ENCODE measurements around the gene FBXL17.
"Not testable (repeated sequence)": the region's sequence is repeated elsewhere in the genome, so short reads cannot be mapped to it uniquely, and the experiment has no call there.

The FBXL17 gene

DNA sequence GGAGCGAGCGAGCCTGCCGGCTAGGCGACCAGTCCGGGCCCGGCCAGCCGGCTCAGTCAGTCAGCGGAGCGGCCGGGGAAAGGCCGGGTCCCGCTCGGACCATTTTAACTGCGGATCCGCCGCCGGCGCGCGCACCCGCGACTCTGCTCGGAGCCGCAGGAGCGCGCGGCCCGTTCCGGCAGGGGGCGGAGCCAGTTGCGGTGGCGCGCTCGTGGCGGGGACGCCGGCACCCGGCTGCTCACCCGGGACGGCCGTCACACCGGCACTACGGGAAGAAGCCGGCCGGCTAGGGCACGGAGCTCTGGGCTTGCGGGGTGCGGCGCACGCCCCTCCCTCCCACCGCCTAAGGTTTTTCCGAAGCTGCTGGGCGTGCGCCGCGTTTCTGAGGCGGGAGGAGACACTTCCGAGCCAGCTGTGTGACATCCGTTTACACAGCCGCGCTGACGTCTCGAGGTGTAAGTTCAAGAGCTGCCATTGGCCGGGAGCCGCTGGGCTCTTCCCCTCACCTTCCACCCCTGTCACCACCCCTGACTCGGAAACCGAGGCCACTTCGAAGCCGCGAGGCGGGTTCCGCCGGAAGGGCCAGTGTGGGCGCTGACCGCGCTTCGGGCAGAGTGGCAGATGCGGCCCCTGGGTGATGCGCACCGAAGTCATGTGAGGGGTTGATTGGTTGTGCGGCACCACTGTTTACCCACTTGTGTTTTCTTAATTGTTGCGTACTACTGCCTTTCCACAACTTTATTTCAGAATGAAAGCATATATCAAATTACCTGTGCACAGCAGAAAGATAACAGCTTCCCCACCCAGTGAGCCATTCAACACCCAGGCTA is at the start of gene FBXL17:
Gene FBXL17, minus strand, starts transcription at position 145 of the 830 bp plus-strand sequence.
- DNase-seq = peak; percentile 92
- H3K9me3 Mint-ChIP-seq = peaks cover 5% of the 10 kb centered on the region
- H3K27me3 Mint-ChIP-seq = no peaks in the 10 kb centered on the region
- peaks cover 44% of the 10 kb centered on the region for H3K4me1 Mint-ChIP-seq (ENCODE audit: low read depth)
- peak within 1 kb of the TSS; percentile 98 for H3K27ac Mint-ChIP-seq
- peaks cover 16% of the 10 kb centered on the region for H3K36me3 Mint-ChIP-seq (ENCODE audit: low read depth)
- H3K4me3 Mint-ChIP-seq = peak within 1 kb of the TSS; percentile 89

DNA sequence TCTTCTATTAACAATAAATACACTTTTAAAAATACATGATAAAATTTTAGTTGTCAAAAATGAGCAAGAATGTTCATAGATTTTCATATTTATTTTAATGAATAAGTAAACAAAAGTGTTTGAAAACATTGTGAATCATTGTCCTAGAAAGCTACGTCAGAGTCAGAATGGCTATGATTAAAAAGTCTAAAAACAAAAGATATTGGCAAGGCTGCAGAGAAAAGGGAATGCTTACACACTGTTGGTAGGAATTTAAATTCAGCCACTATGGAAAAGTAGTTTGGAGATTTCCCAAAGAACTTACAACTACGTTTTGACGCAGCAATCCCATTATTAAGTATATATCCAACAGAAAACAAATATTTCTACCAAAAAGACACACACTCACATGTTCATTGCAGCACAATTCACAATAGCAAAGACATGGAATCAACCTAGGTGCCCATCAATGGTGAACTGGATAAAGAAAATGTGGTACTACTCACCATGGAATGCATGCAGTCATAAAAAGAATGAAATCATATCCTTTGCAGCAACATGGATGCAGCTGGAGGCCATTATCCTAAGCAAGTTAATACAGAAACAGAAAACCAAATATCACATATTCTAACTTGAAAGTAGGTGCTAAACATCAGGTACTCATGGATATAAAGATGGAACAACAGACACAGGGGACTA is 49.2 kb upstream of the FBXL17 start:
- H3K27ac Mint-ChIP-seq = no peak overlapping the region
- DNase-seq = no peak
- H3K9me3 Mint-ChIP-seq = no peaks in the 10 kb centered on the region
- H3K4me3 Mint-ChIP-seq = no peak overlapping the region
- no peaks in the 10 kb centered on the region for H3K4me1 Mint-ChIP-seq (ENCODE audit: low read depth)
- H3K27me3 Mint-ChIP-seq = peaks cover 32% of the 10 kb centered on the region
- H3K36me3 Mint-ChIP-seq (ENCODE audit: low read depth) = no peaks in the 10 kb centered on the region

DNA sequence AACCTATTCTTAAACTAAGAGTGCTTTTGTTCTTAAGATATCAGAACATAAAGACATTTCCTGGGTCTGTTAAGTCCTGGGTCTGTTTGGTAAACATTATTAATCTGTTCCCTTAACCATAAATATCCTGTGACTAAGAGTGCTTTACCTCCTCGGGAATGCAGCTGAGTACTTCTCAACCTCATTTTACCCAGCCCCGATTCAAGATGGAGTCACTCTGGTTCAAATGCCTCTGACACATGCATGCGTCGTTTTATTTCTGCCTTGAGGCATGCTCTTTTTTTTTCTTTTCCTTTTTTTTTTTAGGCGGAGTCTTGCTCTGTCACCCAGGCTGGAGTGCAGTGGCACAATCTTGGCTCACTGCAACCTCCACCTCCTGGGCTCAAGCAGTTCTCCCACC is 39.8 kb upstream of the FBXL17 start:
- H3K9me3 Mint-ChIP-seq = peaks cover 10% of the 10 kb centered on the region
- no peak overlapping the region for H3K4me3 Mint-ChIP-seq
- no peak overlapping the region for H3K27ac Mint-ChIP-seq
- H3K36me3 Mint-ChIP-seq (ENCODE audit: low read depth) = no peaks in the 10 kb centered on the region
- no peaks in the 10 kb centered on the region for H3K4me1 Mint-ChIP-seq (ENCODE audit: low read depth)
- peaks cover 37% of the 10 kb centered on the region for H3K27me3 Mint-ChIP-seq
- DNase-seq = no peak

DNA sequence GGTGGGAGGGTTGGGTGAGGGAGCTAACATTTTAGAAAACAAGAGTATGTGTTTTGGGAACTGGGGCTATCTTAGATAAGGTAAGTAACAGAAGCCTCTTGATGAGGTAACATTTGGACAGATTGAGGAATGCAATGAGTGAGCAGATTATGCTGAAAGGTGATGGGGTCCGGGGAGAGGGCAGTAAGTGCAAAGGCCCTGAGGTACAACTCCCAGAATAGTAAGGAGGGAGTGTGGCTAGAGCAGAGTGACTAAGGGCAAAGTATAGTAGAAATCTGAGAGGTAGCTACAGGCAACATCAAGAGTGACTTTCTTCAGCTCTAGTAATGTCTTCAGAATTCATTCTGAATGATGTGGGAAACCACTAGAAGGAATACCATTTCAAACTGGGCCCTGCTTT is 38.9 kb upstream of the FBXL17 start:
- no peaks in the 10 kb centered on the region for H3K4me1 Mint-ChIP-seq (ENCODE audit: low read depth)
- H3K27me3 Mint-ChIP-seq = peaks cover 29% of the 10 kb centered on the region
- H3K9me3 Mint-ChIP-seq = peaks cover 12% of the 10 kb centered on the region
- no peak for DNase-seq
- no peak overlapping the region for H3K4me3 Mint-ChIP-seq
- no peaks in the 10 kb centered on the region for H3K36me3 Mint-ChIP-seq (ENCODE audit: low read depth)
- no peak overlapping the region for H3K27ac Mint-ChIP-seq

- no peak for DNase-seq
- peaks cover 23% of the 10 kb centered on the region for H3K27me3 Mint-ChIP-seq
These were observed 38.3 kb upstream of the FBXL17 start for GRCh38 chr5:108420158-108420557.

GRCh38 chr5:108418197-108418596 is 36.3 kb upstream of the FBXL17 start:
- DNase-seq = no peak
- no peaks in the 10 kb centered on the region for H3K4me1 Mint-ChIP-seq (ENCODE audit: low read depth)
- no peak overlapping the region for H3K4me3 Mint-ChIP-seq
- H3K27ac Mint-ChIP-seq = no peak overlapping the region
- H3K36me3 Mint-ChIP-seq (ENCODE audit: low read depth) = no peaks in the 10 kb centered on the region
- H3K9me3 Mint-ChIP-seq = peaks cover 4% of the 10 kb centered on the region
- peaks cover 15% of the 10 kb centered on the region for H3K27me3 Mint-ChIP-seq

More at GRCh38 chr5:108420158-108420557, 38.3 kb upstream of the FBXL17 start:
- Mint-ChIP-seq H3K4me3 (no peak overlapping the region), H3K27ac (no peak overlapping the region), H3K9me3 (peaks cover 12% of the 10 kb centered on the region), H3K36me3 (ENCODE audit: low read depth) (no peaks in the 10 kb centered on the region), H3K4me1 (ENCODE audit: low read depth) (no peaks in the 10 kb centered on the region)

DNA sequence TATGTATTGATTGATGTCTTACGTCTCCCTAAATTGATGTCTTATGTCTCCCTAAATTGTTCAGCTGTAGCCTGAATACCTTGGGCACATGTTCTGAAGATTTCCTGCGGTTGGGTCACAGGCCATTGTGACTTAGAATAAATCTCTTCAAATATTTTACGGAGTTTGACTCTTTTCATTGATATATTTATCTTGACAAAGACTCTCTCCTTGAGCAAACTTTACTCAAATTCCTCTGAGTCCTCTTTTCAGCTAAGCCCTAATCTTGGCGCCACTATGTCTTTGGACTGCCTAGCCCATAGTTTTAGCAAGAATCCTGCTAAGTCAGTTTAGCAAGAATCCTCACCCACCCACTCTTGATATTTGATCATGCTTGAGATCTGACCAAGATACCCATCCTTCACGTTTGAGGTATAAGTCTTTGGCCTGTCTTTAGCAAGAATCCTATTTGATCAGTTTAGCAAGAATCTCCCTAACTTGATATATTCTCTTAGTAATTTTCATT is 35.3 kb upstream of the FBXL17 start:
- peaks cover 2% of the 10 kb centered on the region for H3K9me3 Mint-ChIP-seq
- no peaks in the 10 kb centered on the region for H3K36me3 Mint-ChIP-seq (ENCODE audit: low read depth)
- DNase-seq = no peak
- H3K27me3 Mint-ChIP-seq = peaks cover 15% of the 10 kb centered on the region
- H3K27ac Mint-ChIP-seq = no peak overlapping the region
- H3K4me3 Mint-ChIP-seq = no peak overlapping the region
- no peaks in the 10 kb centered on the region for H3K4me1 Mint-ChIP-seq (ENCODE audit: low read depth)

DNA sequence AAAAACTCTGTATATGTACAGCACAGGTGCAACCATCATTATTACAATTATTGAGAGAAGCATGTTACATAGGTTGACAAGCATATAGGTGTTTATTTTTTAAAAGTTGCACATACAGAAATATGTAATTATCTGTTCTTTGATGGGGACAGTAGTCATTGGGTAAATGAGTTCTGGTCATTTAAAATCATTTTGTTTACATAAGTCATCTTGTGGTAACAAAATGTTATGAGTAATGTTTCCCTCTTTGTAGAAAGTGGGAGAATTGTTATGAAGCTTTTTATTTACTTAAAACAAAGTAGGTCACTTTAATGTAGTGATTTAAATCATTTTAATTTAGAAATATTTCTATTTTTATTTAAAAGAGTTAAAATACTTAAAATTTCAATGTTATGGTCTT is 33.8 kb upstream of the FBXL17 start:
- H3K27me3 Mint-ChIP-seq = peaks cover 15% of the 10 kb centered on the region
- no peak for DNase-seq
- H3K36me3 Mint-ChIP-seq (ENCODE audit: low read depth) = no peaks in the 10 kb centered on the region
- H3K4me3 Mint-ChIP-seq = no peak overlapping the region
- no peak overlapping the region for H3K27ac Mint-ChIP-seq
- no peaks in the 10 kb centered on the region for H3K4me1 Mint-ChIP-seq (ENCODE audit: low read depth)
- peaks cover 2% of the 10 kb centered on the region for H3K9me3 Mint-ChIP-seq

DNA sequence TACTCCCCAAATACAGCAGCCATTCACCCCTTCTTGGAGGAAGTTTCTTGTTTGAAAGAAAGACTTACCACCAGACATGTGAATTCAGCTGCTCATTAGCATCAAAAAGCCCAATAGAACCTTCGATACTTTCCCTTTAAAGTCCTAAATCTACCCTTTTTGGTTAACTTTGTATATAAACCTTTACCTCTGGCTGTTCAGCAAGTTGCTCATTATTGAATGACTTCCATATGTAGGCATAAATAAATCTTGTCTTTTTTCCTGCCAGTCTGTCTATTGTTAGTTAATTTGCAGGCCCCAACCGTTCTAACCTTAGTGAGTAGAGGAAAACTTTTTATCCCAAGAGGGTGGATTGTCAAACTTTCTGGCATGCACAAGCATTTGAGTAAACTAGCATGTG is 27.9 kb upstream of the FBXL17 start:
- no peaks in the 10 kb centered on the region for H3K9me3 Mint-ChIP-seq
- H3K36me3 Mint-ChIP-seq (ENCODE audit: low read depth) = no peaks in the 10 kb centered on the region
- no peaks in the 10 kb centered on the region for H3K4me1 Mint-ChIP-seq (ENCODE audit: low read depth)
- no peak overlapping the region for H3K4me3 Mint-ChIP-seq
- peaks cover 4% of the 10 kb centered on the region for H3K27me3 Mint-ChIP-seq
- H3K27ac Mint-ChIP-seq = no peak overlapping the region
- DNase-seq = no peak

DNA sequence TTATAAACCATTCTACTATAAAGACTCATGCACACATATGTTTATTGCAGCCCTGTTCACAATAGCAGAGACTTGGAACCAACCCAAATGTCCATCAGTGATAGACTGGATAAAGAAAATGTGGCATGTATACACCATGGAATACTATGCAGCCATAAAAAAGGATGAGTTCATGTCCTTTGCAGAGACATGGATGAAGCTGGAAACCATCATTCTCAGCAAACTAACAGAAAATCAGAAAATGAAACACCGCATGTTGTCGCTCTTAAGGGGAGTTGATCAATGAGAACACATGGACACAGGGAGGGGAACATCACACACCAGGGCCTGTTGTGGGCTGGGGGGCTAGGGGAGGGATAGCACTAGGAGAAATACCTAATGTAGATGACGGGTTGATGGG is 23.3 kb upstream of the FBXL17 start:
- not testable (repeated sequence) for H3K27ac Mint-ChIP-seq; H3K36me3 Mint-ChIP-seq (ENCODE audit: low read depth); H3K4me3 Mint-ChIP-seq; DNase-seq; H3K4me1 Mint-ChIP-seq (ENCODE audit: low read depth)
- Mint-ChIP-seq H3K27me3 (peaks cover 41% of the 10 kb centered on the region), H3K9me3 (peaks cover 19% of the 10 kb centered on the region)

- DNase-seq = no peak
- Mint-ChIP-seq H3K27ac (no peak overlapping the region), H3K27me3 (peaks cover 42% of the 10 kb centered on the region), H3K9me3 (peaks cover 15% of the 10 kb centered on the region), H3K4me1 (ENCODE audit: low read depth) (no peaks in the 10 kb centered on the region), H3K36me3 (ENCODE audit: low read depth) (no peaks in the 10 kb centered on the region), H3K4me3 (no peak overlapping the region)
These were observed 17.1 kb upstream of the FBXL17 start for GRCh38 chr5:108398964-108399363.

- DNase-seq; H3K9me3 Mint-ChIP-seq; H3K4me1 Mint-ChIP-seq (ENCODE audit: low read depth); H3K4me3 Mint-ChIP-seq; H3K36me3 Mint-ChIP-seq (ENCODE audit: low read depth); H3K27ac Mint-ChIP-seq: not testable (repeated sequence)
- peaks cover 26% of the 10 kb centered on the region for H3K27me3 Mint-ChIP-seq
These were observed 14.9 kb upstream of the FBXL17 start for GRCh38 chr5:108396837-108397236.

GRCh38 chr5:108387758-108388157 is 5.9 kb upstream of the FBXL17 start:
- no peak overlapping the region for H3K4me3 Mint-ChIP-seq
- H3K27ac Mint-ChIP-seq = no peak overlapping the region
- peaks cover 1% of the 10 kb centered on the region for H3K36me3 Mint-ChIP-seq (ENCODE audit: low read depth)
- H3K9me3 Mint-ChIP-seq = no peaks in the 10 kb centered on the region
- H3K4me1 Mint-ChIP-seq (ENCODE audit: low read depth) = peaks cover 23% of the 10 kb centered on the region
- H3K27me3 Mint-ChIP-seq = no peaks in the 10 kb centered on the region
- DNase-seq = no peak

- no peak for DNase-seq
- H3K4me3 Mint-ChIP-seq = no peak overlapping the region
- no peak overlapping the region for H3K27ac Mint-ChIP-seq
- no peaks in the 10 kb centered on the region for H3K9me3 Mint-ChIP-seq
- H3K27me3 Mint-ChIP-seq = no peaks in the 10 kb centered on the region
- H3K36me3 Mint-ChIP-seq (ENCODE audit: low read depth) = peaks cover 7% of the 10 kb centered on the region
- peaks cover 28% of the 10 kb centered on the region for H3K4me1 Mint-ChIP-seq (ENCODE audit: low read depth)
These were observed 4.6 kb upstream of the FBXL17 start for GRCh38 chr5:108386345-108387061.

Data from activated T-cell treated with anti-CD3 and anti-CD28 coated beads, Interleukin-2, amount 50 U/mL, for 24 hours (primary cell).